Measurements from ENCODE around the gene BCAP31.

The BCAP31 gene

DNA sequence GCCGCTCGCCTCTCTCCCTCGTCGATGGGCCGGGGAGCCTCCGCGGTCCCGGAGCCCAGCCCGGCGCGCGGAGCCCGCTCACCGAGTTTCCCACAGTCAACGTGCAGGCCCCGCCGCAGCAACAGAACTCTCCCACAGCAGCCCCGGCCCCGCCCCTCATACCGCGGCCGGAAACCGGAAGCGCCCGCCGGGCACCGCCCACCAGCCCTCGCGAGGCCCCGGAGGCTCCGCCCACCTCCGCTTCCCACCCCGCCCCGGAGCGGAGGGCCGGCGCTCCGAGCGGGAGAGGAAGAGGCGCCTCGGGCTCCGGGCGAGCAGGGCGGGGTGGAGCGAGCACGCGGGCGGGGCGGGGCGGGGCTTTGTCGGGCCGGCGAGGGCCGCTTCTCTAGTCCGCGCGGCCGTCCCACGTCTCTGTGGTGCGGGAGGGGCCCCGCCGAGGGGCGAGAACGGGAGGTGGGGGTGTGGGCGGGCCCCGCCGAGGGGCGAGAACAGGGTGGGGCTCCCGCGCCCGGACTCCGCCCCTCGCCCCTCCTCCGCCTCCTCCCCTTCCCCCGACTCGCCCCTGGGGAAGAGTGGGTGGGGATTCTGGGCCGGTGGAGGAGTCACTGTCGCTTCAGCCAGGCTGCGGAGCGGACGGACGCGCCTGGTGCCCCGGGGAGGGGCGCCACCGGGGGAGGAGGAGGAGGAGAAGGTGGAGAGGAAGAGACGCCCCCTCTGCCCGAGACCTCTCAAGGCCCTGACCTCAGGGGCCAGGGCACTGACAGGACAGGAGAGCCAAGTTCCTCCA, at the start of gene BCAP31, which contains the start of gene ABCD1:
Gene BCAP31, minus strand, starts transcription at position 136 of the 787 bp plus-strand sequence. CDS start 1,143 bp downstream, outside the sequence.
Gene ABCD1, plus strand, starts transcription at position 605 of the 787 bp plus-strand sequence. CDS start 411 bp downstream, outside the sequence.
- DNase-seq (ENCODE audit: low read depth in 2 of 2) = peak; percentile 76 to 77

- no peak for DNase-seq (ENCODE audit: low read depth in 2 of 2)
Observed at GRCh38 chrX:153773218-153773611, 49.0 kb upstream of the BCAP31 start.

DNA sequence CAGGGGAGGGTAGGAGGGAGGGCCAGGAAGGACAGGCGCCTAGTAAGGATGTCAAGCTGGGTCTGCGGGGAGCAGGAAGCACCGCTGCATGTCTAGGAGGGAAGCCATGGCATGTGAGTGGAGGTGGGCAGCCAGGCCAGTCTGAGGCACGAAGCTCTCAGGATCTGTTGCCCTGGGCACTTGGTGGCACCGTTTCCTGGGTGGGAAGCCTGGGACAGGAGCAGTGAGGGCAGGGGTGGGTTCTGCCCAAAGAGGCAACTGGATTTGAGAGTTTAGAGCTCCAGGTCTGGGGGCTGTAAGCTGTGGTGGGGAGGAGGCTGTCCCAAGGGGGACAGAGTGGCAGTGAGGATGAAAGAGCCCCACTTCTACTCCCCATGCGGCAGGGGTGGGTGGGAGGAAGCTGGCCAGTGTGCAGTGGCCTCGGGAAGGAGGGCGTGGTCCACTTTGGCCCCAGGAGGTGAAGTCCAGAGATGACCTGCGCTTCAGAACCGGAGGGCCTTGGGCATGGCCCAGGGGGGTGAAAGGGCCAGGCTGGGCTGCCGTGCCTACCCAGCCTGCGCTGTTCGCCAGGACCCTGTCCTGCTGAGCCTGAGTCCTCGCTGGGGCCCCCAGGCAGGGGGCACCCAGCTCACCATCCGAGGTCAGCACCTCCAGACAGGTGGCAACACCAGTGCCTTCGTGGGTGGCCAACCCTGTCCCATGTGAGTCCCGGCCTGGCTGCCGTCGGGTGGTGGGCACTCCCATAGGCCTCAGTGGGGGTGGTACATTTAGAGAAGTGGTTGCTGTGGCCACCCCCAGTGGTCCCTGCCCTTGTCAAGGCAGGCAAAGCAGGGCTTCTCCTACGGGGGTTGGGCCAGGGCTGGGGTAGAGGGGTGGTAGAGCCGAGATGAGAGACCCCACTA, 48.4 kb upstream of the BCAP31 start:
- no peak for DNase-seq (ENCODE audit: low read depth in 2 of 2)

- DNase-seq (ENCODE audit: low read depth in 2 of 2) = no peak
Observed at GRCh38 chrX:153771415-153772315, 47.5 kb upstream of the BCAP31 start.

DNA sequence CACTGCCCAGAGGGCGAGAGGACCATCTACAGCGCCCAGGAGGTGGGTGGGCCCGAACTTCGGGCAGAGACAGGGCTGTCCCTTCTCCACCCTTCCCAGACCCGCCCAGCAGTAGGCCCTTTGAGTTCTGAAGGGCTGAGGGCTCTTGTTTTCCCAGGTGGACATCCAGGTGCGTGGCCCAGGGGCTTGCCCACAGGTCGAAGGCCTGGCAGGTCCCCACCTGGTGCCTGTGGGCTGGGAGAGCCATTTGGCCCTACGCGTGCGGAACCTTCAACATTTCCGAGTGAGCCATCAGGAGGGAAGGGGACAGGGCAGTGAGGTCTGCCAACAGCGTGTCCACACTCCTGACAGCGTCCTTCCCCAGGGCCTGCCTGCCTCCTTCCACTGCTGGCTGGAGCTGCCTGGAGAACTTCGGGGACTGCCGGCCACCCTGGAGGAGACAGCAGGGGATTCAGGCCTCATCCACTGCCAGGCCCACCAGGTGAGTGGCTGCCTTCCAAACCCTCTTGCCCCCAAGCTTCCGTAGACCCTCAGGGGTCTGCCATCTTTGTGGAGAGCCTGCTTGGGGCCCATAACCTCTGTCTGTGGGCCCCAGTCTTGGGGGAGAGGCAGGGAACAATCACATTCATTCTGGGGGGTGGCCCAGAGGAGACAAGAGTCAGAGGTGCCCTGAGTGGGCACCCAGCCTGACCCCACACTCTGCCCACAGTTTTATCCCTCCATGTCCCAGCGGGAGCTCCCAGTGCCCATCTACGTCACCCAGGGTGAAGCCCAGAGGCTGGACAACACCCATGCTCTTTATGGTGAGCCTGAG, 46.6 kb upstream of the BCAP31 start:
- no peak for DNase-seq (ENCODE audit: low read depth in 2 of 2)

DNA sequence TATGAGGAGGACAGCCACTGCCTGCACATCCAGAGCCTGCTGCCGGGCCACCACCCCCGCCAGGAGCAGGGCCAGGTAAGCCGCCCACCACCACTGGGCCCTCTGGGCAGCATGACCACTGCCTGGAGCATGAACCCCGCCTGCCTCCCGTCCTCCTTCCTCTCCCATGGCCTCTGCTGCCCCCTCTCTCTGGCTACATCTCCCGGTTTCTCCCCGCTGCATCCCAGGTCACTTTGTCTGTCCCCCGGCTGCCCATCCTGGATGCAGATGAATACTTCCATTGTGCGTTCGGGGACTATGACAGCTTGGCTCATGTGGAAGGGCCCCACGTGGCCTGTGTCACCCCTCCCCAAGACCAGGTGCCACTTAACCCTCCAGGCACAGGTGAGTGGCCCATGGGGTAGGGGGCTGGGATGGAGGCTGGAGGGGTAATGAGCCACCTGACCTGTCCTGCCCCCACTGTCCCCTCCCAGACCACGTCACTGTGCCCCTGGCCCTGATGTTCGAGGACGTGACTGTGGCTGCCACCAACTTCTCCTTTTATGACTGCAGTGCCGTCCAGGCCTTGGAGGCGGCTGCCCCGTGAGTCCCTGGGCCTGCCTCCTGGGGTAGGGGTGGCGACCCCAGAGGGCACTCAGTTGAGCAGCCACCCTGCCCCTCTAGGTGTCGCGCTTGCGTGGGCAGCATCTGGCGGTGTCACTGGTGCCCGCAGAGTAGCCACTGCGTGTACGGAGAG, 45.8 kb upstream of the BCAP31 start:
- DNase-seq (ENCODE audit: low read depth in 2 of 2) = no peak

DNA sequence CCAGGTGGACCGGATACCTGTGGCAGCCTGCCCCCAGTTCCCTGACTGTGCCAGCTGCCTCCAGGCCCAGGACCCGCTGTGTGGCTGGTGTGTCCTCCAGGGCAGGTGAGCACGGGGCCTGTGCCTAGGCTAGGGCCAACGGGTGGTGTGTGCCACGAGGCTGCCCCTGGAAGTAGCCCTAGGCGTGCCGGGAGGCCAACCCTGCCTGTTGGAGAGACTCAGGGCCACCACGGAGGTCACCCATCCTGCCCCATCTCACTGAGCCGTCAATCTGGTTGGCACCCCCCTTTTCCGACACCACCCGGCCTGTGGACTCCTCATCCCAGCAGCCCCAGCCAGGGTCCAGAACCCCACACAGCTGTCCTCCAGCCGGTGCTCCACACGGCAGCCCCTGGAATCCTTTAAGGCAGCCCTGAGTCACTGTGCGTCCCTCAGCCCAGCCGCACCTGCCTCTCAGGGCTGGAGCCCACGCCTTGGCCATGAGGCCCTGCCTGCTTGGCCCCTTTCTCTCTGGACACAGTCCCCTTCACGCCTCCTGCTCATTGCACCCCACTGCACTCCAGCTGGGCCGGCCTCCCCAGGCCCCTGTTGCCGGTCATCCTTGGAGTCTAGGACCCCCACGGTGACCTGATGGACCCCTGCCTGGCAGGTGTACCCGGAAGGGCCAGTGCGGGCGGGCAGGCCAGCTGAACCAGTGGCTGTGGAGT, 45.1 kb upstream of the BCAP31 start:
- no peak for DNase-seq (ENCODE audit: low read depth in 2 of 2)

- DNase-seq (ENCODE audit: low read depth in 2 of 2) = no peak
Observed at GRCh38 chrX:153768311-153769157, 44.3 kb upstream of the BCAP31 start.

GRCh38 chrX:153767674-153768055, 43.5 kb upstream of the BCAP31 start:
- DNase-seq (ENCODE audit: low read depth in 2 of 2) = no peak

DNA sequence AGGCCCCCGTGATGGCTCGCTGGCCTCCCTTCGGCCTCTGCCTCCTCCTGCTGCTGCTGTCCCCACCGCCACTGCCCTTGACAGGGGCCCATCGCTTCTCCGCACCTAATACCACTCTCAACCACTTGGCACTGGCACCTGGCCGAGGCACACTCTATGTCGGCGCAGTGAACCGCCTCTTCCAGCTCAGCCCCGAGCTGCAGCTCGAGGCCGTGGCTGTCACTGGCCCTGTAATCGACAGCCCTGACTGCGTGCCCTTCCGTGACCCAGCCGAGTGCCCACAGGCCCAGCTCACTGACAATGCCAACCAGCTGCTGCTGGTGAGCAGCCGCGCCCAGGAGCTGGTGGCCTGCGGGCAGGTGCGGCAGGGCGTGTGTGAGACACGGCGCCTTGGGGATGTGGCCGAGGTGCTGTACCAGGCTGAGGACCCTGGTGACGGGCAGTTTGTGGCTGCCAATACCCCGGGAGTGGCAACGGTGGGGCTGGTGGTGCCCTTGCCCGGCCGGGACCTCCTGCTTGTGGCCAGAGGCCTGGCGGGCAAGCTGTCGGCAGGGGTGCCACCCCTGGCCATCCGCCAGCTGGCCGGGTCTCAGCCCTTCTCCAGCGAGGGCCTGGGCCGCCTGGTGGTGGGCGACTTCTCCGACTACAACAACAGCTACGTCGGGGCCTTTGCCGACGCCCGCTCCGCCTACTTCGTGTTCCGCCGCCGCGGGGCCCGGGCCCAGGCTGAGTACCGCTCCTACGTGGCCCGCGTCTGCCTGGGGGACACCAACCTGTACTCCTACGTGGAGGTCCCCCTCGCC, 42.9 kb upstream of the BCAP31 start:
- no peak for DNase-seq (ENCODE audit: low read depth in 2 of 2)

DNA sequence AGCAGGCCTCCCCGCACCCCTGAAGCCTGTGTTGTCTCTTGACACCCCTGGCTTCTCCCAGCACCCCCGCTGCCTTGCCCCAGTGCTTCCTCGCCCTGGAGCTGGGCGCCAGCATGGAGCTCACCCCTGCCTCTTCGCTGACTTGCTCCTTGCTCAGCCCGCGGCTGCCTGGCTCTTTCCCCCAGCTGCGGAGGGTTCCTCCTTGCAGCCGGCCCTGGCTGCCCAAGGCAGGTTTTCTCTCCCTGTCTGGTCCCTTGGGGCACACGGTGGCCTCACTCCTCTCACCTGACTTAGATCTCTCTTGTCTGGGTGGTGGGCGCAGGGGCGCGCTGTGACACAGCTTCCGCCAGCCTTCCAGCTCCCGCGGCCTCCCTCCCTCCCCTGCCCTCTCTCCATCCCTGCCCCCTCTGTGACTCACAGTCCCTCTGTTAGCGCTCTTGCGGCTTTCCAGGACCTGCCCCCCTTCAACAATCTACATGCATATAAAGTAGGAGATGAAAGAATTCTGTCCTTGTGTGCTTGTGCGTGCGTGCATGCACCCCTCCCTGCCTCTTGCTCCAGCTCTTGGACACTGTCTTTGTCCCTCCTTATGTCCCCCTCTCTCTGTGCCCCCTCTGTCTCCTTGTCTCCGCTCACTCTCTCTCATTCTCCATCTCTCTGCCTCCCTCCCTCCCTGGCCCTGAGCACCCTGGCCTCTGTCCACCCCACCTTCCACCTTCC, 42.1 kb upstream of the BCAP31 start:
- peak; percentile 39 to 47 for DNase-seq (ENCODE audit: low read depth in 2 of 2)

GRCh38 chrX:153765138-153766079, 41.2 kb upstream of the BCAP31 start:
- DNase-seq (ENCODE audit: low read depth in 2 of 2) = no peak

DNA sequence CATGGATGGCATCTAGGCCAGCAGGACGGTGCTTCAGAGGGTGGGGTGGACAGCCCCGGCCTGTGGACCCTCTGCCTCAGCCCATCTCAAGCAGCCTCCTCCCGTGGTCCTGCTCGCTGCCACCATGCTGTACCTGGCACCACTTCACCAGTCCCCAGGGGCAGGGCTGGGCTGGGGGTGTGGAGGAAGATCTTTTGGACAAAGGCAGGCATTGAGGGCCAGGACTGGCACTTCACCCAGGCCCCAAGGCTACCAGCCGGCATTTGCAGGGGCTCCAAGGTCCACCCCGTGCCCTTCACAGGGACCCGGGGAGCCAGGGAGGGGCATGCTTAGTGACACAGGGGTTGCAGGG, 40.6 kb upstream of the BCAP31 start:
- DNase-seq (ENCODE audit: low read depth in 2 of 2) = no peak

- DNase-seq (ENCODE audit: low read depth in 2 of 2) = peak; percentile 18 to 28
Observed at GRCh38 chrX:153763989-153764755, 40.0 kb upstream of the BCAP31 start, which contains the start of gene PLXNB3. Gene PLXNB3, plus strand, starts transcription at chrX:153764249. Its CDS starts 1,287 bp downstream, at chrX:153765536.
